Stimulated activated CD4-positive, alpha-beta T cell treated with anti-CD3 and anti-CD28 coated beads, Interleukin-1b, Interleukin-23, amount 100 ng/mL, for 48 hours (primary cell): ENCODE results near the gene CCDC71.

ENCODE experiments used
- DNase-seq: peaks from one replicate; pipeline ENCODE4 v3.0.0-alpha.2; 2020

CCDC71 gene

DNA sequence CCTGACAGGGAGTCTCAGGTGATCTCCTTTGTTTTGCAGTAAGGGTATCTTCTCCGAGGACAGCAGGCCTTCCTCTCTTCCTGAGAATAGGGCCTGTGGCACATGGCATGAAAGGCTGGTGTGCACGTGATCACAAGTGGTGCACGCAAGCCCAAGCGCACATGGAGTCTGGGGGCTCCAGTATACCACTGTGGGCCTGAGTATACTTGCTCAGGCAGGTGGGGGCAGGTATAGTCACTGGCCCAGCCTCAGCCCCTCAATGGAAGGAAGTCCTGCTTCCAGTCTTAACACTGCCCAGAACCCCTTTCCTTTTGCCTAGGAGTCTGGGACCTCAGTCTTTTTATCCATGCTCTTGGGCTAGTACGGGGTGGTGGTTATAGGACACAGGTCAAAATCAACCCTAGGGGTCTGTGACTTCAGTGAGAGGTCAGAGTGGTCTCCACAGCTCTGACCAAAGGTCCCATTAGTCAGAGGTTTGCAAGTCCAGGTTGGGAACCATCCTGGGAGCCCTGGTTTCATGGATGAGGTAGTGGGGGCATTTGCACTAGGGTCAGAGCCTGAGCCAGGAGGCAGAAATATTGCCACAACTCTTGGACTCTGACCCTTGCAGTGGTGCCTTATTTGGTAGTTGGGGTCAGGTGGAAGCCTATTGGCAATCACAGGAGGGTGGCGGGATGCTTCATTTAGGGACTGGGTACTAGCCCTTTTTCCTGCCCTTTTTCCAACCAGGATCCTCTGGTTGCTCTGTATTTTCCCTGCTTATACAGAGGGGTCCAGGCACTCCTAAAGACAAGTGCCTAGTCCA lies 823 bp upstream of the CCDC71 start:
- no peak for DNase-seq

DNA sequence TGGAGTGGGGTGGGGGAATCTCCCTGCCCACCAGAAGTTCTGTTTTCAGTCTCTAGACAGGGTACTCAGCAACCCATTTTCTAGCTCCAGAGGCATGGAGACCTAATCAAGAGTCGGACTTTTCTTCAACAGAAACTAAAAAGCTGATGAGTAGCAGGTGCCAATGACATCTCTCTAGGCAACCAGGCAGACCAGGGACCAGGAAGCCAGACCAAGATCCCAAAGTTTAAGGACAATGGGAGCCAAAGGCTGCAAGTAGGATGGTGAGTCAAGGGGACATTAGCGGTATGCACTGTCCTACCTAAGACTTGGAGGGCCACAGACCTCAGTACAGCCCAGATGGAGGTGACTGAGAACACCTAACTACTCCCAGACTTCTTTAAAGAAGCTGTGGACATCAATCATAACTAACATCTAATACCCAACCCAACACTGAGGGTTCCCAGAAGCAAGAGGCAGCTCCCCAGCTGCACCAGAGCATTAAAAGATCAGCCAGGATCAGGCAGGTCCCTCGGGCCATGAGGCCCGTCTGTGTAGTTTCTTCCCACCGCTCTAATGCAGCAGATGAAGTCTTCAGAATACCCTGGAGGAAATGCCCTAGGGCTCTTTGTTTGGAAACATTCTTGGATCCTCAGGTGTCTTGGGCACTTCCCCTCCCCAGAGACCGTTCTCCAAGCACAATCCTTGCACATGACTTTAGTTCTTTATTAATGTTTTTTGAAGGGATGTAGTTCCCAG lies 979 bp downstream of the CCDC71 start:
- DNase-seq: no peak

DNA sequence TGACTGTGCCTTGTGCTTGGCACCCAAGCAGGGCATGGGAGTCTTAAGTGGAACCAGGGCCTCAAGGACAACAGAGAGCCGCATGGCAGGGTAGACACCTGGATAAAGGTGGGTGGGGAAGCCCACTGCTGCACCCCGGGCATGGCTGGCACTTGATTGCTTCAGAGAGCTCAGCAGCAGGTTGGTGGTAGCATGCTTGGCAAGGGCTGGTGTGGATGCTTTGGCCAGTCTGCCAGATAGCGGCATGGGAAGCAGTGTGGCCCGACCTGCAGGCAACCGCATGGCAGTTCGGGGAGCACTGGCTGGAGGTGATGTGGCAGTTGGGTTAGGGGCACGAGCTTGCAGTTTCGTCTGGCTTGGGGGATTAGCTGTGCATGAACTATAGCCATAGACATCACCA lies 2.5 kb downstream of the CCDC71 start:
- no peak for DNase-seq

DNA sequence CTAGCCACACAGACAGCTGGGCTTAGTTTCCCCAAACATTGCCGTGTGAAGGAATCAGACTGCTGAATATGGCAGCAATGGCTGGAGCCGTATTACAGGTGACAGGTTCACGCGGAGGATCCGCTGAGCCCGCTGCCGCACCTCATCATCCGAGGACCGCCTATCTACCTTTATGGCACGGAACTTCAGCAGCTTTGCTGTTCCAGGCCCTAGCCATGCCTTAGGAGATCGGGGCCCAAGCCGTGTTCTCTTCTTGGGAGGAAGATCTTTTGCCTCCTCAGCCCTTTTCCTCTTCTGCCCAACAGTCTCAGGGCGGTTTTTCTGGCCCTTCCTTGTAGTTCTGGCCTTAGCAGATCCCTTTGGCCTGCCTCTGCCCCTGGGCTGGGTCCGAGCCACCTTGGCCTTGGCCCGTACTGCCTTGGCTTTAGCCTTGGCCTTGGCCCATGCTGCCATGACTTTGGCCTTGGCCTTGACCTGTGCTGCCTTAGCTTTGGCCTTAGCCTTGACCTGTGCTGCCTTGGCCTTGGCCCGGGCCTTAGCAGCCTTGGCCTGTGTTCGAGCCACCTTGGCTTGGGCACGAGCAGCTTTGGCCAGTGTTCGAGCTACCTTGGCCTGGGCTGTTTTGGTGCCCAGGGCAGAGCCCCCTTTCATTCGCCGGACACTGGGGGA lies 3.2 kb downstream of the CCDC71 start:
- DNase-seq: no peak

DNA sequence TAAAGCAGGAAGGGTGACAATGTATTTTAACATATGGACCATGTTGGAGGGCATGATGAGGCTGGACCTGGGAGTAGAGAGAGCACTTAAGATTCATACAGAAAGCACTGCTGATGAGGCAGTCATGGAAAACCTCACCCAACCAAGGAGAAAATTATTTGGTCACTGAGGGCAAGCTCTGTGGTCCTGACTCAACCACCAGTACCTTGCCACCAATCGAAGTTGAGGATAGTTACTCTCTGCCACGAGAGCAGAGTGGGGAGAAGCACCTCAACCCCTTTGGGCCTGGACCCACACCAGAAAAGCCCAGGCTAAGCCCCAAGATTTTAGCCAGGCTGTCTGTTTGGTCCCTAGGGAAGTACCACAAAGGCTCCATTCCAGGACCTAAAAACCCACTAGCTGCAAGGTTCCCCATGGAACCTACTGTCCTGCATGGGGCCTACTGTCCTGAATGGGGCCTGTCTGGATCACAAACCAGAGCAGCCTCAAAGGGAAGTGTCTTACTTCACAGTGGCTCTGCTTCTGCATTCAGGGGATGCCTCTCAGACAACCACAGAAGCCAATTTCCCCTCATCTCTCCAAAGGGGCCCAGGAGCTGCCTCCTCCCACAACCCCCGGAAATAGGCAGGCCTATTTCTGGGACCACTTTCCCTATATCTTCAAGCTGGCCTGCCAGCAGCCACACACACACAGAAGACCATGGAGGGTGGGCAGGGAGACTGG lies 4.2 kb downstream of the CCDC71 start:
- DNase-seq: peak; percentile 13

DNA sequence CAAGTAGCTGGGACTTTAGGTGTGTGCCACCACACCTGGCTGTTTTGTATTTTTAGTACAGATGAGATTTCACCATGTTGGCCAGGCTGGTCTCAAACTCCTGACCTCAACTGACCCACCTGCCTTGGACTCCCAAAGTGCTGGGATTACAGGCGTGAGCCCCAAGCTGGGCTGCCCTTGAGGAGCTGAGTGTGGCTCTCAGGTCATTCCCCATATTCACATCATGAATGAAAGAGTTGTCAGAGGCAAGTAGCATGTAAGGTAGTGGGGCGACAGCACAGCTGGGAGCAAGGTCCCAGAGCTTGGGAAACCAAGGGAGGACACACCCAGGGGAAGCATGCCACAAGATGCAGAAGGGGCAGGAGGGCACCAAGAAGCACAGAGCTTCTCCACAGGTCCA lies 4.9 kb downstream of the CCDC71 start:
- DNase-seq: no peak

DNA sequence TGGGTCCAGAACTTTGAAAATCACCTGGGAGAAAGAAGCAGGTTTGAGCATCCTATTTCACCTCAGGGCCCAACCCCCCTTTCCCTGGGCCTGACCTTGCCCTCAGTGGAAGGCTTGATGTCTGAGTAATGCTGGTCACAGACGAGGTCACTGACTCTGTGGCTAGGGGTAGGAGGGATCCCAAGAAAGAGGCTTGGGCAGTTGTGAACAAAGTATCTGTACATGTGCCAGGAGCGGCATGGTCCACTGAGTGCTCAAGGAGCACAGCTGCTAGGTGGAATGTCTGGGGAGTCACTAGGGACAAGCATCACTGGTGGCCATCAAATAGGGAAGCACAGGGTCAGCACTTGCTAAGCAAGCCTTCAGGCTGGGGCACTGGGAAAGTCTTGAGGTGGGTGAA lies 7.3 kb downstream of the CCDC71 start:
- DNase-seq: no peak

DNA sequence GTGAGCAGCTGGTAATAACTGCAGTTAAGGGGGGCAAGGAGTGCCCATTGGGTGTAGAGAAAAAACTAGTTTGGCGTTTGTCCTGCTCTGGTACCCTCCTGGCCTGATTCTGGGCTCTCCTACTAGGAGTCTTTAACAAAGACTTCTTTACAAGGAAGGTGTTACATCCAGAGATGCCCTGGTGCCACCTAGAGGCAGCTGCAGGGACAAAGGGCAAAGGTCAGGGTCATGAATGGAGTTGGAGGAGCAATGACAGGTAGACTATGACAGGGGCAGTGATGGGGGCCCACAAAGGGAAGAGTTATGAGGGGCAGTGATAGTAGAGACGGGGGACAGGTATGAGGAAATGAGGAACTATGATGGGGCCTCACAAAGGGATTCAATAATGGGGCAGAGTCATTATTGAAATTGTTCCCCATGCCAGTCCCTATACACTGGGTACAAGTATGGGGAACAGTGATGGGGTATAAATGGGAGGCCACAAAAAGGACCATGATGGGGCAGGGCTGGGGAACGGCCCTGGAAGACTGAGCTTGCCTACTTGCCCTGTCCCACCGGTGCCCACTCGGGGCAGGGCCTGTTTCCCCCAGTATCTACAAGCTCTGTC lies 7.9 kb downstream of the CCDC71 start:
- DNase-seq: peak; percentile 67

DNA sequence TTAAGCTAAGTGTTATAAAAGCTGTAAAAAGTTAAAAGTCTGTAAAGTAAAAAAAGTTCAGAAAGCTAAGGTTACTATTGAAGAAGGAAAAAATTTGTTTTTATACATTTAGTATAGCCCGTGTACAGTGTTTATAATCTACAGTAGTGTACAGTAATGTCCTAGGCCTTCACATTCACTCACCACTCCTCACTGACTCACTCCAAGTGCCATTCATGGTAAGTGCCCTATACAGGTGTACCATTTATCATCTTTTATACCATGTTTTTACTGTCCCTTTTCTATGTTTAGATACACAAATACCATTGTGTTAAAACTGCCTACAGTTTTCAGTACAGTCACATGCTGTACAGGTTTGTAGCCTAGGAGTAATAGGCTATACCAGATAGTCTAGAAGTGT lies 8.8 kb downstream of the CCDC71 start:
- no peak for DNase-seq

DNA sequence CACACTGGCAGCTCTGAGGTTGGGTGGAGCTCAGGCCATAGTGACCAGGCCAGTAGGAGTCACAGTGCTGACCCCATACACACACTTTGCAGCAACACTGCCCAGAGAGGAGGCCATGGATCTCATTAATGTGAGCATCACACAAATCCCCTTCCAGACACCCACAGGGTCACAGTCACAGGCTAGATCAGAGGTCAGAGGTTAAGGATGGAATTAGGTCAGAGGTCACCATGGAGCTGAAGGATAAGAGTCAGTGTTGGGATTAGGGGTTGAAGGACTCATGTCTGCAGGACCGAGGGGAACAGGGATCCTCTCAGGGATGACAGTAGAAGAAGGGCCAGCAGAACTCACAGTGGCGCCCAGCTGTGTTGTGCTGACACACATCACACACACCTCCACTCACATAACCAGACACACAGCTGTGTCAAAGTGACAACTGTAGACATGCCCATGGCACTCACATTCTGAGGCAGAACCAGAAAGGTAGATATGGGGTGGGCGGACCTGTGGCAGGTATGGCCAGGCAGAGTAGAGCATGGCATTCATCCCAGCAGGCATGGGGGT lies 12.7 kb downstream of the CCDC71 start:
- no peak for DNase-seq

DNA sequence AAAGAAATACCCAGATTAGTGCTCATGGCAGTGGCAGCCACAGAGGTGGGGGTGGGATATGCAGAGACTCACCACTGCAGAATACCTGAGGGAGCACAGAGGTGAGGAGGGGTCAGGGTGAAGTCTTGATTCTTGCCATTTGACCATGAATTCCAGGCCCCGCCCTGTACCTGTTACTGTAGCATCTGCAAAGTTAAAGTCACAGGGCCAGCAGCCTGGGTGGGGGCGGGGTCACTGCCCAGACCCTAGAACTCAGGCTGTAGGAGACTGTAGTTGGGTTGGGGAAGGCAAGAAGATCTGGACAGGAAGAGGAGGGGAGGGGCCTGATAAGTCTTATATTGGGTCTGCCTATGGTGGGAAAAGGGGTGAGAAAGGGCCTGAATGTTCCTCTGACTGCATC lies 14.5 kb downstream of the CCDC71 start:
- DNase-seq: no peak

DNA sequence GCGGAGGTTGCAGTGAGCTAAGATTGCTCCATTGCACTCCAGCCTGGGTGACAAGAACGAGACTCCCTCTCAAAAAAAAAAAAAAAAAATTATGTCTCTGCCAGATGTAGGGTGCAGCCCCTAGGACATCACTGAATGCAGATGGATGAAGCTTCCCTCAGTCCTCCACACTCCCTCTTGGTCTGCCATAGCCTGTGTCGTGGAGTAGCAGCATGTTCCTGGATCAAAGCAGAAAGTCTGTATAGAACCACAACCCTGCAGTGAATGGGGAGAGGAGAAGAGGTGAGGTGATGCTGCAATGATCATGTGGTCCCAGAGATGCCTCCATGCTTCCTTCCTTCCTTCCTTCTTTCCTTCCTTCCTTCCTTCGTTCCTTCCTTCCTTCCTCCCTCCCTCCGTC lies 18.0 kb downstream of the CCDC71 start:
- no peak for DNase-seq

DNA sequence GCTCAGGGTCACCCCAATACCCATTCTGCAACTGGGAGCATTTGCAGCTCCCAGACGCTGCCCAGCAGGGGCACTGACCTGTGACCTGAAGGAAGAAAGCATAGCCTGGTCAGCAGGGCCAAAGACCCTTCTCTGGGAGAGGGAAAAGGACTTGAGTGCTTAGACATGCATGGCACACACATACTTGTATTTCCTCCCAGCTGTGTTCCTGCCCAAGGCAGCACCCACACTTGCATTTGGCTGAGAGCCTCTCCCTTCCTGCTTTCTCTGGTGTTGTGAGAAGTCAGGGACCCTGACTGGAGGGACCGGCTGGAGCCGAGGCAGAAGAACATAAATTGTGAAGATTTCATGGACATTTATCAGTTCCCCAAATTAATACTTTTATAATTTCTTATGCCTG lies 26.1 kb downstream of the CCDC71 start:
- no peak for DNase-seq

DNA sequence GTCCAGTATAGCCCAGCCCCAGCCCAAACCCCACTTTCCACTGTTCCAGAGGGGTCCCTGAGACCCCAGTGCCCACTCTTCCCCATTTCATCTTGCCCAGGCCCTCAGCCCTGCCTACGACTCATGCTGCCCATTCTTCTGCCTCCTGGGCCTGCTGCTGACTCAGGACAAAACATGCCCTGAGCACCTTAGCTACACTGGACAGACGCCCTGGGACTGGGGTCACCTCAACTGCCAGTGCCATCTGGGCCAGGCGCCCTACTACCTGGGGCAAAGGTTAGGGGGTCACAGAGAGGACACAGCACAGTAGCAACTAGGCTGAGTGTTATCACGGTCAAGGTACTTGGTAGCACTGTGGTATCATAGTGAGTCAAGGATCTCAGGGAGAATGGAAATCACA lies 30.6 kb downstream of the CCDC71 start:
- no peak for DNase-seq

DNA sequence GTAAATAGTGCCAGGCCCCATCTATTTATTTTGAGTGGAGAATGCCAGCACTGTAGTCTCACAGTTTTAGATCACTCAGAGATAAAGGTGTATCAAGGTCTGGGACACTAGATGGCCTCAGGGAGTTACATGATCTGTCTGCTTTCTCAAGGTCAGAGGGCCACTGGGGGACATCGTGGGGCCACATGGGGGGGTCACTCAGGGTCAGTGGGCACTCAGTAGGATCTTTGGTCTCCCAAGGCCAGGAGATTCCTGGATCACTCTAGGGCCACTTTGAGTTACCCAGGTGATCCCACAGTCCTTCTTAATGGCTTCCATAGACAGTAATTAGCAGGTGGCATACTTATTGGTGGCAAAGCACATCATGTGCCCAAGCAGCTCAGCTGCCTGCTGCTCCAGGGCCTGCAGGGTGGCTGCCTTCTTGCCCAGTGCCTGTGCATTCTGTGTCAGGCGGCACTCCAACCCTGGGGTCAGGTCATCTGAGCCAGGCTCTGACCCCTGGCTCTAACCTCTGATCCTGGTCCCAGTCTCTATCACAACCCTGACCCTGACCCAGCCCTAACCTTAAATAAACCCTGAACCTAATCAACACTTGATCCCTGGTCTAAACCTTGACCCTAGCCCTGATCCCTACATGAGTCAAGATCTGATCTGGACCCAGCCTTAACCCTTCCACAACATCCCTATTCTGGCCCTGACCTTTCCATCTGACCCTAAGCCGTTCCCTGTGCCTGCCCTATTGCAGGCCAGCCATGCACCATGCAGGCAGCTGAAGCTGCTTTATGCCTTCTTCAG lies 31.5 kb downstream of the CCDC71 start:
- no peak for DNase-seq

DNA sequence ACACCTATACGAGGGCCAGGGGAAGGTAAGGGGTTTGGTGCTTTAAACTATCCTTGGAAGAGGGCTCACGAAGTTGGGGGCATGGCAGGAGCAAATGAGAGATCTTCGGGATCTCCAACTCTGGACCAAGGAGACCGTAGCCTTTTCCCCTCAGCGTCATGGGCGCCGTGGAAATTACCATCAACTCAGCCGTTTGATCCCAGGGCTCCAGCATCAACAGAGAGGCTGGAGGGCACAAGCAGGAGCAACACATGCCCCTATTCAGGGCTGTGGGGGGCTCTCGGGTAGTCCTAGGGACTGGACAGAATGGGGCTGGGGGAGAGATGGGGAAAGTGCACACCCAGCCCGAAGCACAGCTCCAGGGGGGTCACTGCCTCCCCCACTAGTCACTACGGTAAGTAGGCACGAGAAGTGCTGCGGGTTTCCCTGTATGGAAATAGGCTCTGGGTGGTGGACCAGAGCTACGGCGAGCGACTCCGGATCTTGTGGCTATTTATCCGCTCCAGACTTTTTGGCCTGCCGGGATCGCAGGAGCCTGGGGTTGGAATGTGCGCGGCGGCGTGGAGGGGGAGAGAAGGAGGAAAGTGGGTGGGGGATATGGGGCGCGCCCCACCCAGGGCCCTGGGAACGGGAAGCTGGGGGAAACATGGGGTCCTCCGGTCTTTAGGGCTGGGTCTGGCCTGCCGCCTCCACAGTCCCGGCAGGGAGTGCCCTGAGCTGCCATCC lies 32.7 kb downstream of the CCDC71 start:
- no peak for DNase-seq

DNA sequence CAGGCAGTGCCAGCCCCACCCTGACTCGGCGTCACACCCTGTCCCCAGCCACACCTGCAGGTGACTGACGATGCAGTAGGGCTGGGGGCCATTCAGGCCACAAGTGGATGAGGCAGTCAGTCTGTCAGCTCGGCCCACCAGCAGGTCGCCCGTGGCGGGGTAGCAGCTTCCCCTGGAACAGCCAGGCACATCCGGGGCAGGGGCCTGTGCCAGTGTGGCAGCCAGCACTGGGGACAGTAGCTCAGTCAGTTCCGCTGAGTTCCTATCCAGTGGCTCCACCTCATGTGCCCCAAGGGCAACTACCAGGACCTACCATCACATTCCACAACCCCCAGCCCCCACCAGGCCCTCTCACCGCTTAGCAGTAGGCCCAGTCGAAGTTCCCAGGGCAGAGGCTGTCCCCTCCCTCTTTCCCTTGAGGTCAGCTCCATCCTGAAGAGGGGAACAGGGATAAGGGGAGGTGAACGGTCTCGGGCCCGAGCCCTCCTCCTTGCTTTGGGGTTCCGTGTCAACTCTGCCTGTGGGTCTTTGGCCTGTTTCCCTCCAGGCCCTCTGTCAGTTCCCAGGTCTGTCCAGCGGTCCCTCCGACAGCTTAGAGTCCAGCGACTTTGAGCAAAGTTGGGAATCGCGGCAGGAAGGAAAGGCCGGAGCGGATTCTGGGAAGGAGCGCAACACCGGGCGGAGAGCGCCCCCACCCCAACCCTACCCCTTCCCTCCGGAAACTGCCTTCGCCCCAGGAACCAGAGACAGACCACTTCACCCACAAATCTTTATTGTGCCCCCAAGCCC lies 33.5 kb downstream of the CCDC71 start, which contains the start of gene LAMB2:
Gene LAMB2 (minus strand): TSS at position 614 of the 789 bp plus-strand sequence. CDS start 183 bp downstream, at position 431.
- no peak for DNase-seq

DNA sequence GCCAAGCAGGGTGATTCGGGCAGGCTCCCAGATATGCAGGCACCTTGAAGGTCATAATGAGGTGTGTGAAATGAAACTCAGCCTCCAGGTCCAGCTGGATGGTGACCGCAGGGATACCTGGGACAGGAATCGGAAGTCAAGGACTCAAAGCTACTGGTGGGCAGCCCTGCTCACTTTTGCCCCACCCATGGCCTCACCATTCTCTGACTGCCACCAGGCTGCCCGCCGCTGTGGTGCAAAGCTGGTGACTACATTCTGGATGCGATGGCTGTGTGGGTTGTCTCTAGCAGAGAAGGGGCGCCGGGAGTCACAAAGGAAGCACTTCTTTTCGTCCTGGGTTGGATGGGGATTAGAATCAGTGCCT lies 34.1 kb downstream of the CCDC71 start:
- no peak for DNase-seq

DNA sequence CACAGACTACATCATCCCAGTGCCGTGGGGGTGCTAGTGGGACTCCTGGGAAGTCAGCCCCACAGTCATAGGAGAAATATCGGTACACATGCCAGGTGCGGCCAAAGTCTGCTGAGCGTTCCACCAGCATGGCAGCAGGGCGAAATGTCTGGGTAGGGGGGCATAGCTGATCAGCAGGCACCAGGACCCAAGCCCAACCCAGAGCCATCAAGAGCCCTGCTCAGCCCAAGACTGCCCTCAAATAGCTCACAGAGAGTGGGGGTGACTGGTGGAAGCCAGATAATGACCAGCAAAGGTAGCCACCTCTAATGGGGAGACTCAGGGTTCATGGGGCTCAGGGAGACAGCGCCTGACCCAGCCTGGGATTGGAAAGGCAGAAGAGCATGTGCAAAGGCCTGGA lies 34.6 kb downstream of the CCDC71 start:
- no peak for DNase-seq

DNA sequence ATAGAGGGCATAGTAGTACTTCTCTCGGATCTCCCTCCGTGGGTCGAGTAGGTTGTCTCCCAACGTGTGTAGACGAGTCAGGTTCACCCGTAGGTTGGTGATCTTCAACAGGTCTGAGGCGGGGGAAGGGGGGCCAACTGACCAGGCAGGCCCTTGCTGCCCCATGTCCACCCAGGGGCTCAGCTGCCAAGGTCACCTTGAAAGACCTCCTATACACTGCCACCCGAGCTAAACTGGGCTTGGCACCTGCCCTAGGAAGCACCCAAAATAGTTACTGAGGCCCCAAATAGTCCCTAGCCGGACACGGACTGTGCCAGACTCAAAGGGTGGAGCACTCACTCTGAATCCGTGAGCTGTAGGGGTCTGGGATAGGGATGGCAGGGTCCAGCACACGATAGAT lies 35.1 kb downstream of the CCDC71 start:
- no peak for DNase-seq
